H1 (cell line): ENCODE results near the gene AGPAT2. TPM values are rescaled to one million over a fixed set of nuclear protein-coding genes. Genes with fewer than 3 reads are reported as not detected.

Source experiments
- CTCF ChIA-PET: fragments of 300-600 bp; sonication (Branson Sonifier 250); formaldehyde crosslinking; loops from one replicate; lab custom pipeline; 2021; ENCODE audit not compliant: partially characterized antibody; lab: Charles Lee
- POLR2A ChIA-PET: fragments of 300-600 bp; sonication (Branson Sonifier 250); formaldehyde crosslinking; loops from one replicate; lab custom pipeline; 2021; ENCODE audit warnings: inconsistent platforms; ENCODE audit not compliant: partially characterized antibody; lab: Charles Lee
- DNase-seq, 2 experiments: peaks; one replicate each; pipeline versions ENCODE4 v3.0.0 to v3.0.0-alpha.2; 2010 to 2022; ENCODE audit warnings: low spot score in 2 of 2, low read depth in 1 of 2, mixed read lengths in 1 of 2
- FAIRE-seq: peaks from 2 replicates; lab custom pipeline; 2011; peaks lifted over from hg19 to GRCh38; lab: Jason Lieb, UNC
- H2AFZ ChIP-seq: 2 replicates; pipeline ENCODE4 v1.8.1; 2012; ENCODE audit warnings: low read length, inconsistent platforms
- H2AK5ac ChIP-seq: 2 replicates; pipeline ENCODE4 v1.6.1; 2013; ENCODE audit warnings: low read depth, low read length
- H2BK120ac ChIP-seq: replicated peaks from 2 replicates; pipeline ENCODE3; 2013; ENCODE audit warnings: low read depth, low read length, inconsistent platforms
- H2BK12ac ChIP-seq: 2 replicates; pipeline ENCODE4 v1.6.1; 2013; ENCODE audit warnings: low read depth, low read length
- H2BK15ac ChIP-seq: 2 replicates; pipeline ENCODE4 v1.6.1; 2013; ENCODE audit warnings: low read length
- H2BK20ac ChIP-seq: 2 replicates; pipeline ENCODE4 v1.6.1; 2013; ENCODE audit warnings: low read length
- H2BK5ac ChIP-seq: 2 replicates; pipeline ENCODE4 v1.6.1; 2013; ENCODE audit warnings: low read depth, low read length
- H3K14ac ChIP-seq: 2 replicates; pipeline ENCODE4 v1.6.1; 2013; ENCODE audit warnings: inconsistent platforms; ENCODE audit not compliant: insufficient read length
- H3K18ac ChIP-seq: 2 replicates; pipeline ENCODE4 v1.6.1; 2013; ENCODE audit warnings: low read length; ENCODE audit errors: extremely low read depth
- H3K23ac ChIP-seq: 2 replicates; pipeline ENCODE4 v1.6.1; 2013; ENCODE audit warnings: inconsistent platforms; ENCODE audit not compliant: insufficient read length
- H3K23me2 ChIP-seq: 2 replicates; pipeline ENCODE4 v1.6.1; 2013; ENCODE audit warnings: low read depth, low read length
- H3K27ac ChIP-seq: 2 replicates; pipeline ENCODE4 v1.6.1; 2011; ENCODE audit warnings: low read depth, low read length, inconsistent platforms
- H3K27me3 ChIP-seq, 4 experiments: replicated peaks in 1 of 4; 1 replicate in 1 of 4; 2 replicates in 3 of 4; pipeline versions ENCODE4 v1.6.1 to v1.8.1; 2011 to 2013; ENCODE audit warnings: low read length in 3 of 4, mild to moderate bottlenecking in 3 of 4, inconsistent platforms in 2 of 4, mixed read lengths in 2 of 4, moderate library complexity in 1 of 4; ENCODE audit not compliant: control insufficient read depth in 3 of 4, insufficient read depth in 3 of 4; ENCODE audit errors: extremely low read depth in 1 of 4
- H3K36me3 ChIP-seq, 4 experiments: 2 replicates each; pipeline versions ENCODE4 v1.6.1 to v1.8.1; 2011 to 2013; ENCODE audit warnings: mild to moderate bottlenecking in 4 of 4, low read length in 3 of 4, moderate library complexity in 2 of 4, control low read depth in 1 of 4, inconsistent platforms in 1 of 4; ENCODE audit not compliant: insufficient read depth in 4 of 4, control insufficient read depth in 2 of 4
- H3K4ac ChIP-seq: replicated peaks from 2 replicates; pipeline ENCODE3; 2013; ENCODE audit warnings: low read length, low read depth, mixed read lengths, inconsistent platforms; ENCODE audit not compliant: insufficient read length
- H3K4me1 ChIP-seq, 4 experiments: replicated peaks in 1 of 4; 1 replicate in 1 of 4; 2 replicates in 3 of 4; pipeline versions ENCODE4 v1.6.1 to v1.8.1; 2011 to 2013; ENCODE audit warnings: low read length in 3 of 4, inconsistent platforms in 2 of 4, mixed read lengths in 1 of 4; ENCODE audit not compliant: insufficient read depth in 4 of 4, control insufficient read depth in 3 of 4
- H3K4me2 ChIP-seq, 2 experiments: 2 replicates each; pipeline versions ENCODE4 v1.6.1 to v1.8.1; 2011 to 2013; ENCODE audit warnings: low read depth in 2 of 2, low read length in 2 of 2, control low read depth in 1 of 2, inconsistent platforms in 1 of 2, mild to moderate bottlenecking in 1 of 2; ENCODE audit not compliant: insufficient read depth in 1 of 2
- H3K4me3 ChIP-seq, 4 experiments: fragments of 200-600, 300-600 bp in 1 of 4; sonication (generic), shearing (Covaris generic), sonication (Bioruptor Twin) in 1 of 4; 2 replicates each; pipeline versions ENCODE4 v1.5.1 to v1.8.1; 2011 to 2016; ENCODE audit warnings: low read length in 4 of 4, low read depth in 3 of 4, control low read depth in 2 of 4, inconsistent platforms in 2 of 4, mild to moderate bottlenecking in 2 of 4, mixed read lengths in 1 of 4, moderate library complexity in 1 of 4; ENCODE audit not compliant: insufficient read depth in 2 of 4; ENCODE audit errors: extremely low read depth in 1 of 4
- H3K56ac ChIP-seq: replicated peaks from 2 replicates; pipeline ENCODE3; 2013; ENCODE audit warnings: low read depth, mild to moderate bottlenecking, mixed read lengths, low read length, inconsistent platforms; ENCODE audit not compliant: insufficient read length
- H3K79me1 ChIP-seq: 2 replicates; pipeline ENCODE4 v1.6.1; 2013; ENCODE audit warnings: low read depth, low read length, control low read depth
- H3K79me2 ChIP-seq, 2 experiments: 2 replicates each; pipeline versions ENCODE4 v1.6.1 to v1.8.1; 2012 to 2013; ENCODE audit warnings: low read length in 2 of 2, mild to moderate bottlenecking in 2 of 2, inconsistent platforms in 1 of 2; ENCODE audit not compliant: insufficient read depth in 2 of 2, control insufficient read depth in 1 of 2
- H3K9ac ChIP-seq, 4 experiments: replicated peaks in 1 of 4; 1 replicate in 1 of 4; 2 replicates in 3 of 4; pipeline versions ENCODE4 v1.6.1 to v1.8.1; 2011 to 2013; ENCODE audit warnings: low read depth in 3 of 4, low read length in 3 of 4, control low read depth in 2 of 4, mild to moderate bottlenecking in 2 of 4, moderate library complexity in 2 of 4, inconsistent platforms in 1 of 4; ENCODE audit errors: extremely low read depth in 1 of 4
- H3K9me3 ChIP-seq, 2 experiments: 2 replicates each; pipeline versions ENCODE4 v1.6.1 to v1.8.1; 2012 to 2013; ENCODE audit warnings: mild to moderate bottlenecking in 2 of 2, moderate library complexity in 2 of 2, control low read depth in 1 of 2, inconsistent platforms in 1 of 2, low read depth in 1 of 2, low read length in 1 of 2, mixed read lengths in 1 of 2; ENCODE audit not compliant: insufficient read depth in 2 of 2
- H4K20me1 ChIP-seq, 2 experiments: replicated peaks in 1 of 2; 2 replicates each; pipeline versions ENCODE3 to v1.8.1; 2011 to 2013; ENCODE audit warnings: inconsistent platforms in 2 of 2, low read length in 2 of 2, mild to moderate bottlenecking in 1 of 2; ENCODE audit not compliant: insufficient read depth in 2 of 2, control insufficient read depth in 1 of 2
- H4K5ac ChIP-seq: 2 replicates; pipeline ENCODE4 v1.6.1; 2013; ENCODE audit warnings: low read length, low read depth, mixed read lengths, inconsistent platforms; ENCODE audit not compliant: insufficient read length
- H4K8ac ChIP-seq: 2 replicates; pipeline ENCODE4 v1.8.0; 2013; ENCODE audit warnings: mild to moderate bottlenecking, moderate library complexity, low read length, inconsistent platforms; ENCODE audit not compliant: insufficient read depth; ENCODE audit errors: extremely low read depth
- H4K91ac ChIP-seq: replicated peaks from 2 replicates; pipeline ENCODE3; 2013; ENCODE audit warnings: low read length, mixed read lengths, inconsistent platforms; ENCODE audit not compliant: insufficient read length
- KDM1A ChIP-seq: fragments of 200-600, 300-600 bp; sonication (generic); IDR thresholded peaks from 2 replicates; pipeline ENCODE4 v1.7.1; 2016; ENCODE audit warnings: mild to moderate bottlenecking, low read length, borderline replicate concordance
- POLR2AphosphoS5 ChIP-seq: IDR thresholded peaks from 2 replicates; pipeline ENCODE4 v1.6.1; 2011; ENCODE audit warnings: low read depth, low read length
- RFX5 ChIP-seq: IDR thresholded peaks from 2 replicates; pipeline ENCODE4 v1.6.1; 2011; ENCODE audit warnings: low read depth, low read length, improper control_type of control experiment, borderline replicate concordance
- TAF7 ChIP-seq: optimal IDR thresholded peaks from 2 replicates; pipeline ENCODE3; 2011; ENCODE audit warnings: low read depth, mild to moderate bottlenecking, inconsistent platforms, low read length, moderate library complexity, borderline replicate concordance
- YY1 ChIP-seq: IDR thresholded peaks from 2 replicates; pipeline ENCODE4 v1.6.1; 2011; ENCODE audit warnings: low read depth, mild to moderate bottlenecking, low read length
- WGBS, 2 experiments: shearing (Covaris generic) in 1 of 2; methylation state at CpG; one replicate each; pipeline versions ENCODE4 v1.1.6 to v1.1.7; 2013 to 2015; ENCODE audit warnings: low lambda C conversion rate in 2 of 2, mixed read lengths in 2 of 2, inconsistent platforms in 1 of 2, low coverage in 1 of 2, missing lambda C conversion rate in 1 of 2; ENCODE audit not compliant: insufficient replicate concordance in 2 of 2, insufficient coverage in 1 of 2, insufficient read length in 1 of 2; ENCODE audit errors: extremely low coverage in 1 of 2, missing lambda C conversion rate in 1 of 2; 5-methylcytosine and 5-hydroxymethylcytosine counted together
- polyA plus RNA-seq, 7 experiments: library from polyadenylated mRNA; depleted of rRNA in 3 of 7; stranded (reverse) in 5 of 7; unstranded in 2 of 7; fragments of >200 nt in 5 of 7; fragments of 200-250 nt in 2 of 7; gene quantifications; 1 replicate in 5 of 7; 2 replicates in 1 of 7; 4 replicates in 1 of 7; pipeline versions ENCODE4 v1.2.1 to v1.2.3, GENCODE V29; 2011 to 2013; ENCODE audit warnings: missing spikeins in 2 of 7, mixed read lengths in 2 of 7
- total RNA-seq: library from RNA; stranded (reverse); fragmentation: NEBNext Ultra II Directional; extraction: Animal tissue kit (Norgen Biotek cat#: 25700); gene quantifications from 2 replicates; pipeline ENCODE4 v1.2.1, GENCODE V29; 2021

AGPAT2 gene
- total and polyA plus RNA-seq, 2 of the 8 experiments (the other 6 are each of a cell fraction or from before 2014, with no cell fraction given): 31.6 to 37.6 TPM

- no peaks in the 10 kb centered on the region for H3K23me2 ChIP-seq
- TF ChIP-seq KDM1A (no peak), RFX5 (no peak), POLR2AphosphoS5 (no peak), YY1 (no peak), TAF7 (no peak)
- no peaks in the 10 kb centered on the region for H3K79me1 ChIP-seq
- H2BK5ac ChIP-seq: peak overlapping the region; percentile 16; the same call in 1 of the 2 replicates
- no peak overlapping the region for H3K23ac ChIP-seq
- FAIRE-seq (no peak), DNase-seq (peak in 1 of 2 experiments; percentile 47)
- H2AK5ac ChIP-seq: peak overlapping the region; percentile 48
- H3K14ac ChIP-seq: no peak overlapping the region
- no peaks in the 10 kb centered on the region for H3K79me2 ChIP-seq
- H3K9ac ChIP-seq: no peak overlapping the region
- 89% methylated on average over 23 of the region's 23 CpGs; no CpG with 5 or more reads in 1 of the 2 experiments for WGBS, 2 experiments
- H3K4me3 ChIP-seq: no peak overlapping the region
- H3K4me2 ChIP-seq: no peak overlapping the region
- ChIA-PET POLR2A (interaction anchor here (0.6 to 0.9 kb wide), 2 partner anchors 25 to 191 kb away, joined by 3 read pairs; no protein-coding TSS in a partner anchor), CTCF (interaction anchor here (0.6 to 3.6 kb wide), 6 partner anchors 13 to 211 kb away, joined by 3 to 21 read pairs (median 6); partner anchors contain the start of gene DIPK1B)
- no peaks in the 10 kb centered on the region for H3K27me3 ChIP-seq
- no peaks in the 10 kb centered on the region for H4K20me1 ChIP-seq
- no peak overlapping the region for H3K4ac ChIP-seq
- no peak overlapping the region for H4K5ac ChIP-seq
- no peak overlapping the region for H2BK20ac ChIP-seq
- no peak overlapping the region for H4K91ac ChIP-seq
- 0 out of 2 replicates have a peak overlapping the region, but pooled peaks have one; percentile 11 for H4K8ac ChIP-seq
- H3K9me3 ChIP-seq: no peaks in the 10 kb centered on the region
- H3K56ac ChIP-seq: no peak overlapping the region
- H2BK12ac ChIP-seq: peak overlapping the region; percentile 19; the same call in 1 of the 2 replicates
- H3K27ac ChIP-seq: 0 out of 2 replicates have a peak overlapping the region, but pooled peaks have one; percentile 15
- no peak overlapping the region for H2BK15ac ChIP-seq
- H2AFZ ChIP-seq: no peak overlapping the region
- H3K4me1 ChIP-seq: peaks cover 0 to 16% (median 12%) of the 10 kb centered on the region in 4 experiments; a peak in 5 of 7 replicates
- no peak overlapping the region for H2BK120ac ChIP-seq
- no peaks in the 10 kb centered on the region for H3K36me3 ChIP-seq
- no peak overlapping the region for H3K18ac ChIP-seq
These were observed 8.7 kb upstream of the AGPAT2 start for GRCh38 chr9:136695955-136696354.
